ENCODE data around the gene FAM13B.

DNA sequence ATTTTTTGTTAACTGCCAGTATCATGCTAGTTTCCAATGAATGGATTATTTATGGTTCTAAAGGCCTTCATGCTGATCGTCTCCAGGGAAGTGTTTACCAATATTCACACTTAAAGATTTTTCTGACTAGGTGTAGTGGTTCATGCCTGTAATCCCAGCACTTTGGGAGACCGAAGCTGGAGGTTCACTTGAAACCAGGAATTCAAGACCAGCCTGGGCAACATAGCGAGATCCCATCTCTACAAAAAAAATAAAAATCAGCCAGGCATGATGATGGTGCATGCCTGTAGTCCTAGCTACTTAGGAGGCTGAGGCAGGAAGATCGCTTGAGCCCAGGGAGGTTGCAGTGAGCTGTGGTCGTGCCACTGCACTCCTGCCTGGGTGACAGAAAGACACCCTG, 43.5 kb downstream of the FAM13B start:
- TF ChIP-seq, protein P1, sequence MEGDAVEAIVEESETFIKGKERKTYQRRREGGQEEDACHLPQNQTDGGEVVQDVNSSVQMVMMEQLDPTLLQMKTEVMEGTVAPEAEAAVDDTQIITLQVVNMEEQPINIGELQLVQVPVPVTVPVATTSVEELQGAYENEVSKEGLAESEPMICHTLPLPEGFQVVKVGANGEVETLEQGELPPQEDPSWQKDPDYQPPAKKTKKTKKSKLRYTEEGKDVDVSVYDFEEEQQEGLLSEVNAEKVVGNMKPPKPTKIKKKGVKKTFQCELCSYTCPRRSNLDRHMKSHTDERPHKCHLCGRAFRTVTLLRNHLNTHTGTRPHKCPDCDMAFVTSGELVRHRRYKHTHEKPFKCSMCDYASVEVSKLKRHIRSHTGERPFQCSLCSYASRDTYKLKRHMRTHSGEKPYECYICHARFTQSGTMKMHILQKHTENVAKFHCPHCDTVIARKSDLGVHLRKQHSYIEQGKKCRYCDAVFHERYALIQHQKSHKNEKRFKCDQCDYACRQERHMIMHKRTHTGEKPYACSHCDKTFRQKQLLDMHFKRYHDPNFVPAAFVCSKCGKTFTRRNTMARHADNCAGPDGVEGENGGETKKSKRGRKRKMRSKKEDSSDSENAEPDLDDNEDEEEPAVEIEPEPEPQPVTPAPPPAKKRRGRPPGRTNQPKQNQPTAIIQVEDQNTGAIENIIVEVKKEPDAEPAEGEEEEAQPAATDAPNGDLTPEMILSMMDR (IDR thresholded peaks at IDR 0.05) = no peak
- no peak for TF ChIP-seq POLR2A (IDR thresholded peaks at IDR 0.05)
